Endothelial cell of umbilical vein (primary cell): ENCODE results near the gene COQ4. TPM values are rescaled to one million over a fixed set of nuclear protein-coding genes. Genes with fewer than 3 reads are reported as not detected.
A peak's percentile ranks its signal among the peaks of the same experiment; 100 is the strongest.

ENCODE experiments used
- BruUV-seq: library from RNA; stranded (reverse); fragments of 400-500 nt; replicated peaks from 2 replicates; lab custom pipeline; 2021; lab: Mats Ljungman, UMichigan
- CTCF ChIA-PET: fragments of 300-600, 350-600 bp; sonication (Branson Sonifier 250); formaldehyde crosslinking; loops from one replicate; lab custom pipeline; 2021; ENCODE audit warnings: antibody characterized with exemption, inconsistent platforms; lab: Charles Lee
- POLR2A ChIA-PET: fragments of 300-600, 350-600 bp; sonication (Branson Sonifier 250); formaldehyde crosslinking; loops from one replicate; lab custom pipeline; 2021; ENCODE audit warnings: antibody characterized with exemption, inconsistent platforms; lab: Charles Lee
- DNase-seq: peaks from one replicate; pipeline ENCODE4 v3.0.0-alpha.2; 2011; ENCODE audit warnings: low read depth, low spot score
- FAIRE-seq: peaks from 2 replicates; lab custom pipeline; 2011; peaks lifted over from hg19 to GRCh38; lab: Jason Lieb, UNC
- H2AFZ ChIP-seq: 2 replicates; pipeline ENCODE4 v1.6.0; 2012; ENCODE audit warnings: low read depth, low read length, control low read depth, inconsistent platforms
- H3K27ac ChIP-seq: 2 replicates; pipeline ENCODE4 v1.5.1; 2011; ENCODE audit warnings: low read depth, mild to moderate bottlenecking, control low read depth, low read length, moderate library complexity; ENCODE audit not compliant: insufficient read depth
- H3K27me3 ChIP-seq, 2 experiments: 2 replicates each; pipeline versions ENCODE4 v1.6.0 to v1.6.1; 2011; ENCODE audit warnings: low read length in 2 of 2, mixed read lengths in 1 of 2; ENCODE audit not compliant: control insufficient read depth in 2 of 2, insufficient read depth in 2 of 2
- H3K36me3 ChIP-seq, 2 experiments: 2 replicates in 1 of 2; 3 replicates in 1 of 2; pipeline ENCODE4 v1.5.1; 2011; ENCODE audit warnings: low read length in 2 of 2, mild to moderate bottlenecking in 1 of 2, moderate library complexity in 1 of 2; ENCODE audit not compliant: control insufficient read depth in 2 of 2, insufficient read depth in 2 of 2; ENCODE audit errors: extremely low read depth in 1 of 2
- H3K4me1 ChIP-seq: 3 replicates; pipeline ENCODE4 v1.5.1; 2011; ENCODE audit warnings: mild to moderate bottlenecking, low read length; ENCODE audit not compliant: control insufficient read depth, insufficient read depth; ENCODE audit errors: extremely low read depth
- H3K4me2 ChIP-seq: 2 replicates; pipeline ENCODE4 v1.6.1; 2011; ENCODE audit warnings: low read length, control low read depth, mixed read lengths; ENCODE audit not compliant: insufficient read depth
- H3K4me3 ChIP-seq, 3 experiments: fragments of 200-600 bp in 1 of 3; sonication (generic), shearing (Covaris generic) in 1 of 3; replicated peaks in 1 of 3; 2 replicates each; pipeline ENCODE4 v1.5.1; 2011 to 2016; ENCODE audit warnings: control low read depth in 3 of 3, low read length in 3 of 3, mild to moderate bottlenecking in 2 of 3, inconsistent platforms in 1 of 3, low read depth in 1 of 3, moderate library complexity in 1 of 3; ENCODE audit not compliant: insufficient read depth in 1 of 3
- H3K79me2 ChIP-seq: 2 replicates; pipeline ENCODE4 v1.6.0; 2012; ENCODE audit warnings: low read length, inconsistent platforms; ENCODE audit not compliant: control insufficient read depth, insufficient read depth
- H3K9ac ChIP-seq: replicated peaks from 2 replicates; pipeline ENCODE3; 2011; ENCODE audit warnings: low read length, control low read depth; ENCODE audit not compliant: insufficient read depth; ENCODE audit errors: extremely low read depth
- H3K9me1 ChIP-seq: replicated peaks from 3 replicates; pipeline ENCODE4 v1.6.0; 2011; ENCODE audit warnings: mild to moderate bottlenecking, low read length; ENCODE audit not compliant: control insufficient read depth, insufficient read depth; ENCODE audit errors: extremely low read depth
- H3K9me3 ChIP-seq: replicated peaks from 2 replicates; pipeline ENCODE4 v1.5.1; 2012; ENCODE audit warnings: low read length, inconsistent platforms; ENCODE audit not compliant: control insufficient read depth, insufficient read depth
- H4K20me1 ChIP-seq: replicated peaks from 2 replicates; pipeline ENCODE3; 2011; ENCODE audit warnings: mild to moderate bottlenecking, low read length; ENCODE audit not compliant: control insufficient read depth, insufficient read depth; ENCODE audit errors: extremely low read depth
- EZH2 ChIP-seq: IDR thresholded peaks from 2 replicates; pipeline ENCODE4 v1.6.1; 2012; ENCODE audit warnings: borderline replicate concordance, low read depth, mild to moderate bottlenecking, moderate library complexity, low read length, inconsistent platforms; ENCODE audit not compliant: severe bottlenecking
- FOS ChIP-seq: IDR thresholded peaks from 2 replicates; pipeline ENCODE4 v1.6.1; 2011; ENCODE audit warnings: mild to moderate bottlenecking, low read length, moderate library complexity, borderline replicate concordance; ENCODE audit not compliant: insufficient read depth
- GATA2 ChIP-seq: IDR thresholded peaks from 2 replicates; pipeline ENCODE4 v1.7.0; 2011; ENCODE audit warnings: low read depth, mild to moderate bottlenecking, moderate library complexity, mixed read lengths, low read length; ENCODE audit not compliant: insufficient read length, insufficient read depth
- JUN ChIP-seq: IDR thresholded peaks from 2 replicates; pipeline ENCODE4 v1.6.1; 2011; ENCODE audit warnings: borderline replicate concordance, low read depth; ENCODE audit not compliant: insufficient read length, insufficient read depth
- MAX ChIP-seq: IDR thresholded peaks from 2 replicates; pipeline ENCODE4 v1.6.1; 2011; ENCODE audit not compliant: insufficient read depth, insufficient read length
- MYC ChIP-seq: IDR thresholded peaks from one replicate; pipeline ENCODE4 v1.6.1; 2011; ENCODE audit warnings: mild to moderate bottlenecking, low read depth, low read length
- POLR2A ChIP-seq: IDR thresholded peaks from 2 replicates; pipeline ENCODE4 v1.6.1; 2012; ENCODE audit warnings: low read depth, mild to moderate bottlenecking, control low read depth, low read length
- POLR2AphosphoS5 ChIP-seq: IDR thresholded peaks from 2 replicates; pipeline ENCODE4 v1.6.1; 2012; ENCODE audit warnings: low read depth, mild to moderate bottlenecking, control low read depth, low read length, moderate library complexity; ENCODE audit not compliant: insufficient read depth
- dilution Hi-C: fragments of 300-500 bp; cut with MboI; formaldehyde crosslinking; loops from one replicate; pipeline ENCODE4 v1.15.0; 2019; ENCODE audit warnings: low sequenced_read_pairs; ENCODE audit not compliant: extremely low pct_ligation_motif_present
- intact Hi-C: fragments of 100-400 bp; cut with micrococcal nuclease; formaldehyde crosslinking; loops from one replicate; pipeline ENCODE4 v1.10.0; 2022
- polyA plus RNA-seq, 4 experiments: library from polyadenylated mRNA; depleted of rRNA in 3 of 4; stranded (reverse) in 3 of 4; unstranded in 1 of 4; fragments of >200 nt; gene quantifications; 2 replicates each; pipeline versions ENCODE4 v1.2.1 to v1.2.3, GENCODE V29; 2011 to 2012; ENCODE audit warnings: missing spikeins in 1 of 4
- total RNA-seq: library from RNA; stranded (reverse); gene quantifications from 2 replicates; pipeline ENCODE4 v1.2.3, GENCODE V29; 2021
- TF ChIP-seq, protein P1 (sequence below), 2 donors: IDR thresholded peaks; 1 replicate in 1 of 2; 2 replicates in 1 of 2; pipeline ENCODE4 v1.5.1; 2011; ENCODE audit warnings: low read length in 2 of 2, mild to moderate bottlenecking in 2 of 2, moderate library complexity in 2 of 2, control low read depth in 1 of 2, inconsistent platforms in 1 of 2, low read depth in 1 of 2; ENCODE audit not compliant: insufficient read depth in 1 of 2; ENCODE audit errors: extremely low read depth in 1 of 2

Gene COQ4
- total and polyA plus RNA-seq, 2 donors (not counting 3 experiments of a cell fraction or from before 2014, with no cell fraction given) = 44.4 to 78.1 TPM

GRCh38 chr9:128360826-128361225 is 38.2 kb downstream of the COQ4 start:
- POLR2A ChIA-PET = interaction anchor here (0.6 kb wide), 1 partner anchor 9 kb away, joined by 3 read pairs; no protein-coding TSS in a partner anchor
- intact Hi-C loops (loop anchor here (5.0 kb wide), 1 partner anchor 191 kb away; the partner anchor contains the start of gene SPTAN1), dilution Hi-C loops (no loop called here)
- no peak overlapping the region for H3K4me3 ChIP-seq
- no peak overlapping the region for H2AFZ ChIP-seq
- TF ChIP-seq POLR2A = no peak
- TF ChIP-seq MAX = no peak
- no peak for TF ChIP-seq EZH2
- TF ChIP-seq JUN = no peak
- no peak for TF ChIP-seq MYC
- no peak for TF ChIP-seq GATA2
- no peak for TF ChIP-seq POLR2AphosphoS5
- TF ChIP-seq, protein P1, sequence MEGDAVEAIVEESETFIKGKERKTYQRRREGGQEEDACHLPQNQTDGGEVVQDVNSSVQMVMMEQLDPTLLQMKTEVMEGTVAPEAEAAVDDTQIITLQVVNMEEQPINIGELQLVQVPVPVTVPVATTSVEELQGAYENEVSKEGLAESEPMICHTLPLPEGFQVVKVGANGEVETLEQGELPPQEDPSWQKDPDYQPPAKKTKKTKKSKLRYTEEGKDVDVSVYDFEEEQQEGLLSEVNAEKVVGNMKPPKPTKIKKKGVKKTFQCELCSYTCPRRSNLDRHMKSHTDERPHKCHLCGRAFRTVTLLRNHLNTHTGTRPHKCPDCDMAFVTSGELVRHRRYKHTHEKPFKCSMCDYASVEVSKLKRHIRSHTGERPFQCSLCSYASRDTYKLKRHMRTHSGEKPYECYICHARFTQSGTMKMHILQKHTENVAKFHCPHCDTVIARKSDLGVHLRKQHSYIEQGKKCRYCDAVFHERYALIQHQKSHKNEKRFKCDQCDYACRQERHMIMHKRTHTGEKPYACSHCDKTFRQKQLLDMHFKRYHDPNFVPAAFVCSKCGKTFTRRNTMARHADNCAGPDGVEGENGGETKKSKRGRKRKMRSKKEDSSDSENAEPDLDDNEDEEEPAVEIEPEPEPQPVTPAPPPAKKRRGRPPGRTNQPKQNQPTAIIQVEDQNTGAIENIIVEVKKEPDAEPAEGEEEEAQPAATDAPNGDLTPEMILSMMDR (IDR thresholded peaks at IDR 0.05; ENCODE audit: extremely low read depth in 1 of 2, insufficient read depth in 1 of 2, low read depth in 1 of 2, low read length in 2 of 2) = no peak
- TF ChIP-seq FOS = no peak
- H3K4me2 ChIP-seq = no peak overlapping the region
- H3K36me3 ChIP-seq = peaks cover under 1 to 9% of the 10 kb centered on the region in 2 experiments
- no peak for DNase-seq
- no peak overlapping the region for H3K27ac ChIP-seq
- TSS peak; percentile 14 for BruUV-seq
- FAIRE-seq = no peak
- H4K20me1 ChIP-seq = no peaks in the 10 kb centered on the region
- no peak overlapping the region for H3K9ac ChIP-seq
- no peaks in the 10 kb centered on the region for H3K9me1 ChIP-seq
- no peaks in the 10 kb centered on the region for H3K27me3 ChIP-seq
- CTCF ChIA-PET = interaction anchor here (0.8 to 4.5 kb wide), 8 partner anchors 11 to 78 kb away, joined by 3 to 108 read pairs (median 22); partner anchors contain the start of genes CERCAM and URM1
- peaks cover 17% of the 10 kb centered on the region for H3K4me1 ChIP-seq
- no peaks in the 10 kb centered on the region for H3K79me2 ChIP-seq
- no peaks in the 10 kb centered on the region for H3K9me3 ChIP-seq
